Testis (tissue), 3 donors: ENCODE data around the gene TCHHL1. TPM values are rescaled to one million over a fixed set of nuclear protein-coding genes. Genes with fewer than 3 reads are reported as not detected.

Experiments
- DNase-seq: peaks from one replicate; pipeline ENCODE4 v3.0.0-alpha.2; 2019
- H3K27ac ChIP-seq, 2 donors: fragments of 200-600 bp; sonication (generic); one replicate each; pipeline ENCODE4 v1.5.1; 2019
- H3K27me3 ChIP-seq: fragments of 200-600 bp; sonication (generic); one replicate; pipeline ENCODE4 v1.5.1; 2019
- H3K36me3 ChIP-seq: fragments of 200-600 bp; sonication (generic); one replicate; pipeline ENCODE4 v1.5.1; 2017; ENCODE audit warnings: low read depth; ENCODE audit errors: missing control alignments
- H3K4me1 ChIP-seq: fragments of 200-600 bp; sonication (generic); one replicate; pipeline ENCODE4 v1.5.1; 2019
- H3K4me3 ChIP-seq, 2 donors: fragments of 200-600 bp; sonication (generic); one replicate each; pipeline ENCODE4 v1.5.1; 2017 to 2019
- H3K9me3 ChIP-seq: fragments of 200-600 bp; sonication (generic); one replicate; pipeline ENCODE4 v1.5.1; 2017
- CTCF ChIP-seq, 3 experiments: fragments of 450-650 bp in 2 of 3; fragments of 200-600 bp in 1 of 3; sonication (generic) in 1 of 3; IDR thresholded peaks; one replicate each; pipeline ENCODE4 v1.5.1; 2016 to 2019; ENCODE audit warnings: antibody characterized with exemption in 3 of 3, mild to moderate bottlenecking in 2 of 3, moderate library complexity in 1 of 3
- POLR2A ChIP-seq: fragments of 450-650 bp; IDR thresholded peaks from one replicate; pipeline ENCODE4 v1.6.1; 2017; ENCODE audit warnings: antibody characterized with exemption, mild to moderate bottlenecking, moderate library complexity
- WGBS, 2 donors: methylation state at CpG; one replicate each; pipeline ENCODE4 v1.1.5; 2018; 5-methylcytosine and 5-hydroxymethylcytosine counted together
- intact Hi-C: fragments of 100-400 bp; cut with DNase I; formaldehyde crosslinking; loops from one replicate; pipeline ENCODE4 v1.15.1; 2023; ENCODE audit warnings: low total_unique reads
- polyA plus RNA-seq: library from polyadenylated mRNA; stranded (reverse); fragments of 350-450 nt; fragmentation: Illumina TruSeq; extraction: RNeasy Lipid Tissue Mini Kit (QIAGEN cat#74804); gene quantifications from one replicate; pipeline ENCODE4 v1.2.3, GENCODE V29; 2014; ENCODE audit warnings: low read depth, low replicate concordance; ENCODE audit not compliant: insufficient read depth
- total RNA-seq, 2 donors: library from RNA; depleted of rRNA; stranded (reverse); fragments of >200 nt; gene quantifications; one replicate each; pipeline ENCODE4 v1.2.3, GENCODE V29; 2016

The TCHHL1 gene
- total and polyA plus RNA-seq, 3 donors from 2014 or later: 0.12 TPM; not detected in 2

GRCh38 chr1:152049291-152050083 is 39.4 kb downstream of the TCHHL1 start:
- Histone ChIP-seq H3K27me3 (no peaks in the 10 kb centered on the region), H3K4me1 (peaks cover 16% of the 10 kb centered on the region), H3K4me3 (no peak overlapping the region), H3K9me3 (no peaks in the 10 kb centered on the region), H3K27ac (no peak overlapping the region), H3K36me3 (no peaks in the 10 kb centered on the region)
- TF ChIP-seq CTCF (IDR thresholded peaks at IDR 0.05) (no peak), POLR2A (no peak)
- intact Hi-C loops: no loop called here
- no peak for DNase-seq
- WGBS, 2 donors: 77 to 87% methylated on average over 8 of the region's 8 CpGs

- Histone ChIP-seq H3K4me3 (no peak overlapping the region), H3K36me3 (no peaks in the 10 kb centered on the region), H3K27me3 (no peaks in the 10 kb centered on the region), H3K4me1 (peaks cover 16% of the 10 kb centered on the region), H3K27ac (peak overlapping the region; percentile 88 to 95), H3K9me3 (no peaks in the 10 kb centered on the region)
- intact Hi-C loops: no loop called here
- 66 to 83% methylated on average over 6 of the region's 6 CpGs for WGBS, 2 donors
- TF ChIP-seq POLR2A (no peak), CTCF (IDR thresholded peaks at IDR 0.05) (no peak)
- peak; percentile 71 for DNase-seq
Observed at GRCh38 chr1:152048416-152049009, 40.4 kb downstream of the TCHHL1 start.

GRCh38 chr1:152047730-152048415 is 41.0 kb downstream of the TCHHL1 start:
- Histone ChIP-seq H3K27me3 (no peaks in the 10 kb centered on the region), H3K4me1 (peaks cover 16% of the 10 kb centered on the region), H3K9me3 (no peaks in the 10 kb centered on the region), H3K27ac (peak overlapping the region; percentile 88 to 95), H3K36me3 (no peaks in the 10 kb centered on the region), H3K4me3 (no peak overlapping the region)
- WGBS, 2 donors: 13 to 18% methylated on average over 10 to 13 of the region's 13 CpGs
- intact Hi-C loops: no loop called here
- TF ChIP-seq POLR2A (peak; percentile 8), CTCF (IDR thresholded peaks at IDR 0.05) (peak; percentile 15 to 43 (median 41))
- DNase-seq: peak; percentile 95

- Histone ChIP-seq H3K4me1 (peaks cover 16% of the 10 kb centered on the region), H3K9me3 (no peaks in the 10 kb centered on the region), H3K27ac (peak overlapping the region; percentile 88 to 95), H3K36me3 (no peaks in the 10 kb centered on the region), H3K27me3 (no peaks in the 10 kb centered on the region), H3K4me3 (no peak overlapping the region)
- 51 to 53% methylated on average over 5 of the region's 5 CpGs for WGBS, 2 donors
- TF ChIP-seq POLR2A: no peak
- no peak for TF ChIP-seq CTCF (IDR thresholded peaks at IDR 0.05)
- intact Hi-C loops: no loop called here
- no peak for DNase-seq
Observed at GRCh38 chr1:152047413-152047729, 41.5 kb downstream of the TCHHL1 start.
